Endothelial cell of umbilical vein (primary cell): Measurements from ENCODE around the gene GTF2H1. TPM values are rescaled to one million over a fixed set of nuclear protein-coding genes. Genes with fewer than 3 reads are reported as not detected.

Experiments used
- BruUV-seq: library from RNA; stranded (reverse); fragments of 400-500 nt; replicated peaks from 2 replicates; lab custom pipeline; 2021; lab: Mats Ljungman, UMichigan
- CTCF ChIA-PET: fragments of 300-600, 350-600 bp; sonication (Branson Sonifier 250); formaldehyde crosslinking; loops from one replicate; lab custom pipeline; 2021; ENCODE audit warnings: antibody characterized with exemption, inconsistent platforms; lab: Charles Lee
- POLR2A ChIA-PET: fragments of 300-600, 350-600 bp; sonication (Branson Sonifier 250); formaldehyde crosslinking; loops from one replicate; lab custom pipeline; 2021; ENCODE audit warnings: antibody characterized with exemption, inconsistent platforms; lab: Charles Lee
- DNase-seq: peaks from one replicate; pipeline ENCODE4 v3.0.0-alpha.2; 2011; ENCODE audit warnings: low read depth, low spot score
- FAIRE-seq: peaks from 2 replicates; lab custom pipeline; 2011; peaks lifted over from hg19 to GRCh38; lab: Jason Lieb, UNC
- H2AFZ ChIP-seq: 2 replicates; pipeline ENCODE4 v1.6.0; 2012; ENCODE audit warnings: low read depth, low read length, control low read depth, inconsistent platforms
- H3K27ac ChIP-seq: 2 replicates; pipeline ENCODE4 v1.5.1; 2011; ENCODE audit warnings: low read depth, mild to moderate bottlenecking, control low read depth, low read length, moderate library complexity; ENCODE audit not compliant: insufficient read depth
- H3K27me3 ChIP-seq, 2 experiments: 2 replicates each; pipeline versions ENCODE4 v1.6.0 to v1.6.1; 2011; ENCODE audit warnings: low read length in 2 of 2, mixed read lengths in 1 of 2; ENCODE audit not compliant: control insufficient read depth in 2 of 2, insufficient read depth in 2 of 2
- H3K36me3 ChIP-seq, 2 experiments: 2 replicates in 1 of 2; 3 replicates in 1 of 2; pipeline ENCODE4 v1.5.1; 2011; ENCODE audit warnings: low read length in 2 of 2, mild to moderate bottlenecking in 1 of 2, moderate library complexity in 1 of 2; ENCODE audit not compliant: control insufficient read depth in 2 of 2, insufficient read depth in 2 of 2; ENCODE audit errors: extremely low read depth in 1 of 2
- H3K4me1 ChIP-seq: 3 replicates; pipeline ENCODE4 v1.5.1; 2011; ENCODE audit warnings: mild to moderate bottlenecking, low read length; ENCODE audit not compliant: control insufficient read depth, insufficient read depth; ENCODE audit errors: extremely low read depth
- H3K4me2 ChIP-seq: 2 replicates; pipeline ENCODE4 v1.6.1; 2011; ENCODE audit warnings: low read length, control low read depth, mixed read lengths; ENCODE audit not compliant: insufficient read depth
- H3K4me3 ChIP-seq, 3 experiments: fragments of 200-600 bp in 1 of 3; sonication (generic), shearing (Covaris generic) in 1 of 3; replicated peaks in 1 of 3; 2 replicates each; pipeline ENCODE4 v1.5.1; 2011 to 2016; ENCODE audit warnings: control low read depth in 3 of 3, low read length in 3 of 3, mild to moderate bottlenecking in 2 of 3, inconsistent platforms in 1 of 3, low read depth in 1 of 3, moderate library complexity in 1 of 3; ENCODE audit not compliant: insufficient read depth in 1 of 3
- H3K79me2 ChIP-seq: 2 replicates; pipeline ENCODE4 v1.6.0; 2012; ENCODE audit warnings: low read length, inconsistent platforms; ENCODE audit not compliant: control insufficient read depth, insufficient read depth
- H3K9ac ChIP-seq: replicated peaks from 2 replicates; pipeline ENCODE3; 2011; ENCODE audit warnings: low read length, control low read depth; ENCODE audit not compliant: insufficient read depth; ENCODE audit errors: extremely low read depth
- H3K9me1 ChIP-seq: replicated peaks from 3 replicates; pipeline ENCODE4 v1.6.0; 2011; ENCODE audit warnings: mild to moderate bottlenecking, low read length; ENCODE audit not compliant: control insufficient read depth, insufficient read depth; ENCODE audit errors: extremely low read depth
- H3K9me3 ChIP-seq: replicated peaks from 2 replicates; pipeline ENCODE4 v1.5.1; 2012; ENCODE audit warnings: low read length, inconsistent platforms; ENCODE audit not compliant: control insufficient read depth, insufficient read depth
- H4K20me1 ChIP-seq: replicated peaks from 2 replicates; pipeline ENCODE3; 2011; ENCODE audit warnings: mild to moderate bottlenecking, low read length; ENCODE audit not compliant: control insufficient read depth, insufficient read depth; ENCODE audit errors: extremely low read depth
- CTCF ChIP-seq, 2 donors: IDR thresholded peaks; 1 replicate in 1 of 2; 2 replicates in 1 of 2; pipeline ENCODE4 v1.5.1; 2011; ENCODE audit warnings: low read length in 2 of 2, mild to moderate bottlenecking in 2 of 2, moderate library complexity in 2 of 2, control low read depth in 1 of 2, inconsistent platforms in 1 of 2, low read depth in 1 of 2; ENCODE audit not compliant: insufficient read depth in 1 of 2; ENCODE audit errors: extremely low read depth in 1 of 2
- EZH2 ChIP-seq: IDR thresholded peaks from 2 replicates; pipeline ENCODE4 v1.6.1; 2012; ENCODE audit warnings: borderline replicate concordance, low read depth, mild to moderate bottlenecking, moderate library complexity, low read length, inconsistent platforms; ENCODE audit not compliant: severe bottlenecking
- FOS ChIP-seq: IDR thresholded peaks from 2 replicates; pipeline ENCODE4 v1.6.1; 2011; ENCODE audit warnings: mild to moderate bottlenecking, low read length, moderate library complexity, borderline replicate concordance; ENCODE audit not compliant: insufficient read depth
- GATA2 ChIP-seq: IDR thresholded peaks from 2 replicates; pipeline ENCODE4 v1.7.0; 2011; ENCODE audit warnings: low read depth, mild to moderate bottlenecking, moderate library complexity, mixed read lengths, low read length; ENCODE audit not compliant: insufficient read length, insufficient read depth
- JUN ChIP-seq: IDR thresholded peaks from 2 replicates; pipeline ENCODE4 v1.6.1; 2011; ENCODE audit warnings: borderline replicate concordance, low read depth; ENCODE audit not compliant: insufficient read length, insufficient read depth
- MAX ChIP-seq: IDR thresholded peaks from 2 replicates; pipeline ENCODE4 v1.6.1; 2011; ENCODE audit not compliant: insufficient read depth, insufficient read length
- MYC ChIP-seq: IDR thresholded peaks from one replicate; pipeline ENCODE4 v1.6.1; 2011; ENCODE audit warnings: mild to moderate bottlenecking, low read depth, low read length
- POLR2A ChIP-seq: IDR thresholded peaks from 2 replicates; pipeline ENCODE4 v1.6.1; 2012; ENCODE audit warnings: low read depth, mild to moderate bottlenecking, control low read depth, low read length
- POLR2AphosphoS5 ChIP-seq: IDR thresholded peaks from 2 replicates; pipeline ENCODE4 v1.6.1; 2012; ENCODE audit warnings: low read depth, mild to moderate bottlenecking, control low read depth, low read length, moderate library complexity; ENCODE audit not compliant: insufficient read depth
- dilution Hi-C: fragments of 300-500 bp; cut with MboI; formaldehyde crosslinking; loops from one replicate; pipeline ENCODE4 v1.15.0; 2019; ENCODE audit warnings: low sequenced_read_pairs; ENCODE audit not compliant: extremely low pct_ligation_motif_present
- intact Hi-C: fragments of 100-400 bp; cut with micrococcal nuclease; formaldehyde crosslinking; loops from one replicate; pipeline ENCODE4 v1.10.0; 2022
- polyA plus RNA-seq, 4 experiments: library from polyadenylated mRNA; depleted of rRNA in 3 of 4; stranded (reverse) in 3 of 4; unstranded in 1 of 4; fragments of >200 nt; gene quantifications; 2 replicates each; pipeline versions ENCODE4 v1.2.1 to v1.2.3, GENCODE V29; 2011 to 2012; ENCODE audit warnings: missing spikeins in 1 of 4
- total RNA-seq: library from RNA; stranded (reverse); gene quantifications from 2 replicates; pipeline ENCODE4 v1.2.3, GENCODE V29; 2021

The GTF2H1 gene
- total and polyA plus RNA-seq, 2 donors (not counting 3 experiments of a cell fraction or from before 2014, with no cell fraction given), result 15.7 to 47.7 TPM

GRCh38 chr11:18365741-18366140 lies 43.4 kb downstream of the GTF2H1 start:
- Histone ChIP-seq H3K4me3 (no peak overlapping the region), H3K9me3 (no peaks in the 10 kb centered on the region), H3K79me2 (no peaks in the 10 kb centered on the region), H3K36me3 (peaks cover 12 to 18% of the 10 kb centered on the region in 2 experiments), H3K27ac (no peak overlapping the region), H3K27me3 (no peaks in the 10 kb centered on the region), H4K20me1 (no peaks in the 10 kb centered on the region), H2AFZ (no peak overlapping the region), H3K9me1 (no peaks in the 10 kb centered on the region), H3K9ac (no peak overlapping the region), H3K4me1 (no peaks in the 10 kb centered on the region), H3K4me2 (no peak overlapping the region)
- POLR2A ChIA-PET, result no interaction called here
- no TSS peak for BruUV-seq
- FAIRE-seq (no peak), DNase-seq (no peak)
- intact Hi-C loops (no loop called here), dilution Hi-C loops (no loop called here)
- TF ChIP-seq POLR2A, result no peak
- TF ChIP-seq FOS, result no peak
- no peak for TF ChIP-seq JUN
- TF ChIP-seq MYC, result no peak
- TF ChIP-seq POLR2AphosphoS5, result no peak
- no peak for TF ChIP-seq EZH2
- TF ChIP-seq GATA2, result no peak
- no peak for TF ChIP-seq CTCF (IDR thresholded peaks at IDR 0.05; ENCODE audit: extremely low read depth in 1 of 2, insufficient read depth in 1 of 2, low read depth in 1 of 2, low read length in 2 of 2)
- TF ChIP-seq MAX, result no peak
- CTCF ChIA-PET, result no interaction called here
